Measurements from ENCODE around the gene MRPS27.
A peak's percentile ranks its signal among the peaks of the same experiment; 100 is the strongest.

The MRPS27 gene

DNA sequence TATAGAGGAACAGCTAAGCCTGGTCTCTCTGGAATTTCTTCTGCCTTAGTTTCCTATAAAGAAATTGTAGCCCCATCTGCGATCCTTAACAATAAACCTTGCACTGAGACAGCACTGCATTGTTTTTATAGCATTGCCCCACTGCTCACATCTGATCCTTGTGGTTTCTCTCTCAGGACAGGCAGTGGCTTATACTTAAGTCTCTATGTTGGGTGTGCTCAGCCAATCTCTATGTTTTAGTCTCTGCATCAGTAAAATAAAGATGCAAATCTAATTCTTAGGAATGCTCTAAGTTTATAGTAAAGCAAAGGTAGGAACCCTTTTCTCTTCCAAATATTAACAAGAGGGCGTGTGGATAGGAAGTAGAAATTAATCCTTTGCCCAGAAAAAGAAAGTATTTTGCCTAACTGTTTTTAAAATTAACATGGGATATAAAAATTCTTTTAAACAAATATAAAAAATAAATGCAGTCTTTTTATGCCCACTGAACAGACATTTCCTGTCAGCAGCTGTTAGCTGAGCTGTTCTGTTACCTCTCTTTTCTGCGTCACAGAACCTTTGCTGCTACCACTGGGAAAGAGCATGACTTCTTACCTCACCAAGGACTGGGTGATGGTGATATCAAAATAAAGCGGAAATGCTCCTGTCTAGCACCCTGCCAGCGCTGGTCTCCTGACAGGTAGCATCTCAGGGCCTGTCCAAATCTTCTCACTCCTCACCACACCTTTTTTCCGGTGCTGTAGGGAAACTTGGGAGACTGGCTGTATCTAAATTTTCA, 29.5 kb downstream of the MRPS27 start:
- no peak for DNase-seq
- CTCF ChIA-PET, result no interaction called here
- Mint-ChIP-seq H3K36me3 (peaks cover 19% of the 10 kb centered on the region), H3K27me3 (no peaks in the 10 kb centered on the region), H3K27ac (no peak overlapping the region), H3K4me1 (no peaks in the 10 kb centered on the region), H3K9me3 (no peaks in the 10 kb centered on the region), H3K4me3 (no peak overlapping the region)

DNA sequence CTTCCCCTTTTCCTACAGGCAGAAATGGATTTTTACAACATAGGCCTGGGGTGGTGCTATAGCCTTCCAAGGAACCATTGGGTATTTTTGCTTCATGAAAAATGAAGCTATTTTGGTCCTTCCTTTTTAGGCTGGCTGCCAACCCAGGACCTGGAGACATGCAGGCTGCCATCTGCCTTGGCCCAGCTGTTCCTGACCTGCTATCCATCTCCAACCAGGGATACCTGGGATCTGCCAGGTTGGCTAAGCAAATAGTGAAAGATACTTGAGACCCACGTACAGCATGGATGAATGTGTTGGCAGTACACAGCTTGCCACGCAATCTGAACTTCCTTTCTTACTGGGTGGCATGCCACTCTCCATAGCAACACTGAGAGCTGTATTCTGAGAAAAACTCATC, 31.1 kb downstream of the MRPS27 start:
- Mint-ChIP-seq H3K4me3 (no peak overlapping the region), H3K27me3 (no peaks in the 10 kb centered on the region), H3K27ac (no peak overlapping the region), H3K9me3 (no peaks in the 10 kb centered on the region), H3K4me1 (no peaks in the 10 kb centered on the region), H3K36me3 (peaks cover 13% of the 10 kb centered on the region)
- DNase-seq, result no peak
- CTCF ChIA-PET, result no interaction called here

GRCh38 chr5:72286798-72287197, 33.2 kb downstream of the MRPS27 start:
- Mint-ChIP-seq H3K27me3 (no peaks in the 10 kb centered on the region), H3K4me3 (no peak overlapping the region), H3K27ac (no peak overlapping the region), H3K9me3 (no peaks in the 10 kb centered on the region), H3K4me1 (no peaks in the 10 kb centered on the region), H3K36me3 (peaks cover 14% of the 10 kb centered on the region)
- CTCF ChIA-PET, result no interaction called here
- no peak for DNase-seq

GRCh38 chr5:72285424-72285821, 34.6 kb downstream of the MRPS27 start:
- Mint-ChIP-seq H3K36me3 (peaks cover 14% of the 10 kb centered on the region), H3K27ac (no peak overlapping the region), H3K4me3 (no peak overlapping the region), H3K9me3 (no peaks in the 10 kb centered on the region), H3K4me1 (no peaks in the 10 kb centered on the region), H3K27me3 (no peaks in the 10 kb centered on the region)
- DNase-seq, result no peak
- CTCF ChIA-PET, result interaction anchor here (0.8 kb wide), 1 partner anchor 23 kb away, joined by 3 read pairs; no protein-coding TSS in a partner anchor

DNA sequence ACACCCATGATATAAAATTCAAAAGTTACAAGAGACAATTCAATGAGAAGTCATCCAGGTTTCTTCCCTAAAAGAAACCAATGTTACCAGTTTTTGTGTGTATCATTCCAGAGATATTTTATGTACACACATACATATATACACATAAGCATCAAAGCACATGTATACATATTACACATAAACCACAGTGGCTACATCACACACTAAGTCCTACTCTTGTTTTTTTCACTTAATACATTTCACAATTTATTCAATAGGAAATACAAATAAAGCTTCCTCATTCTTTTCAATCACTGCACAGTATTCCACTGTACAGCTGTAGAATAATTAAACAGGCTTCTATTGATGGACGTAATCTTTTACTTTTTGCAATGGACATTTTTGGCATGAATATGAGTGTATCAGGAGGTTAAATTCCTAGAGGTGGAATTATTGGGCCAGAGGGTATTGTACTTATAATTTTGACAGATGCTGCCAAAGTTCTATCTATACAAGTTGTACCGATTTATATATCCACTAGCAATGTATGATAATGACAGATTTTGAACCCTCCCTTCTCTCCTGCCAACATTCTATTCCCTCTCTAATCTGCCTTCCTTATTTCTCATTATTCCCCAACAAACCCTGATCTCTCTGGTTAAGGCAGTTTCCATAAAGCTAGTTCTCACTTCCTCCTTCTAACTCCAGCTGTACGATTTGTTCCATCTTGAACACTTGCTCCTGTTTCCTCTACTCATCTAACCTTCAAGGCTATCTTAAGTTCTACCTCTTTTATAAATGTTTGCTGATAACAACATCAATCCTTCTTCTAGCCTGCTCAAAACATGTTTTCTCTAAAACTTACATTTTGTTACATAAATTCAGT, 35.2 kb downstream of the MRPS27 start:
- Mint-ChIP-seq H3K4me1 (no peaks in the 10 kb centered on the region), H3K36me3 (peaks cover 14% of the 10 kb centered on the region), H3K27me3 (no peaks in the 10 kb centered on the region), H3K9me3 (no peaks in the 10 kb centered on the region), H3K27ac (no peak overlapping the region), H3K4me3 (no peak overlapping the region)
- CTCF ChIA-PET, result interaction anchor here (0.8 kb wide), 1 partner anchor 24 kb away, joined by 3 read pairs; no protein-coding TSS in a partner anchor
- no peak for DNase-seq

DNA sequence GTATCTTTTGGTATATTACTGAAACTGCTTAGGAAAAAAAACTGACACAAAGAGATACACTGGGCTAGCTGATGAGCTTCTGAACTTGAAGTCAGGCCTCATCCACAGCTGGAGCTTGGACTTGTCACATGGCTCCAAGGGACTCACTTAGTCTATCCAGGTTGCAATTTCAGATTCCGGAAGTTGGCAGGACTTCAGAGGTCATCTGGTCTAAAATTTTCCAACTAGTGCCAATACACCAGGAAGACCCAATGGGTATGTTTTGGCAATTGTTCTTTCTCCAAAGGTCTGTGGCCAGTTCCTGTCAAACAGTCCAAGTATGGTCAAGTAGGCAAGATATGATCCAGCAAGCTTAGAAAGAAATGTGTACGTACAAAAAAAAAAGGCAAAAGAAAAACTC, 36.7 kb downstream of the MRPS27 start:
- no peak overlapping the region for H3K27ac Mint-ChIP-seq
- CTCF ChIA-PET, result no interaction called here

DNA sequence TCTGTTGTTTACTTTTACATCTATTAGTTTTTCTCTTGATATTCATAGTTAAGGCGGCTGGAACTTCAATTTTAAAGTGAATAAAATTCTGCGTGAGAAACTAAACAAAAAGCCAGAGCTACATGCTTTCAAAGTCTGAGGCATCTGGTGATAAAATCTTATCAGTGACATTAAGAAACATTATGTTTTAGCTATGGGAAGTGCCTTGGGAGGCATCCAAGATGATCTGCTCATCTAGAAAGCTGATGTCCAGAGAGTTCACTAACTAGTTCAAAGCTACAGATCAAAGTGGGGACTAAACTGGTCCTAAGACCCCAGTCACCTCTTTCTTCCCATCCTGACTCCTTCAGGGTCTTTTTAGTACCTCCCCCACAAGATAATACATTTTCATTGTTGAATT, 37.2 kb downstream of the MRPS27 start:
- Mint-ChIP-seq H3K27ac (no peak overlapping the region), H3K27me3 (no peaks in the 10 kb centered on the region), H3K9me3 (no peaks in the 10 kb centered on the region), H3K36me3 (peaks cover 13% of the 10 kb centered on the region), H3K4me3 (no peak overlapping the region), H3K4me1 (no peaks in the 10 kb centered on the region)
- CTCF ChIA-PET, result no interaction called here
- no peak for DNase-seq

More for the DNA sequence above, 36.7 kb downstream of the MRPS27 start:
- Mint-ChIP-seq H3K4me1 (no peaks in the 10 kb centered on the region), H3K27me3 (no peaks in the 10 kb centered on the region), H3K36me3 (peaks cover 14% of the 10 kb centered on the region), H3K9me3 (no peaks in the 10 kb centered on the region), H3K4me3 (no peak overlapping the region)
- no peak for DNase-seq

DNA sequence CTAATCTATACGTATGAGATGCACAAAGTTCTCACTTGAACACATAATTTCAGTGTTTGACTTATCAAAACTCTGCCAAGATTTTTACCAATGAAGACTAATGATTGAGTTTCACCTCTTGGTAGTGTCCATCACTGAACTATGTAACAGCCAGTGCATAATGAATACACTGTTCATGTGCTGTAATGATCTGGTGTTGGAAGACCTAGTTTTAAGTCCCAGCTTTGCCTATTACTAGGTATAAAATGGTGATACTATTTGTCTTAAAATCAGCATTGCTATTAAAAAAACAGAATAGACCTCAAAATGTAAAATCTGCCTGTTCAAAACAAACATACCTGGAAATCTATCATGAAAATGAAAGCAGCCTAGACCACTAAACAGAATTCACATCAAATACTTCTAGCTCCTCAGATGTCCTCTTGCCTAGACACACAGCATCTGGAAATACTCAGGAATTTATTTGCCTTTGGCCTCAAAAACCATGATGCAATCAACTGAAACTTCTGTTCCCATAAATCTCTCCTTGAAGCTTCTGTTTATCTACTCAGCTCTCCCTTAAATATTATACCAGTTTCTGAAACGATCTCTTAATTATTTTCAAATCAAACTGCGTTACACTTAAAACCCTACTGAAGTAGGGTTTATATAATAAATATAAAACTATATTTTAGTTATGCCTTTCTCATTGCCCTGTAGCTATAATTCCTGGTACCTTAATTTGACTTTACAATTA, 38.1 kb downstream of the MRPS27 start:
- no peak overlapping the region for H3K27ac Mint-ChIP-seq
- no peaks in the 10 kb centered on the region for H3K9me3 Mint-ChIP-seq
- CTCF ChIA-PET, result interaction anchor here (0.8 kb wide), 1 partner anchor 23 kb away, joined by 3 read pairs; no protein-coding TSS in a partner anchor
- H3K27me3 Mint-ChIP-seq, result no peaks in the 10 kb centered on the region
- no peak for DNase-seq
- H3K4me3 Mint-ChIP-seq, result no peak overlapping the region
- peaks cover 13% of the 10 kb centered on the region for H3K36me3 Mint-ChIP-seq
- no peaks in the 10 kb centered on the region for H3K4me1 Mint-ChIP-seq

DNA sequence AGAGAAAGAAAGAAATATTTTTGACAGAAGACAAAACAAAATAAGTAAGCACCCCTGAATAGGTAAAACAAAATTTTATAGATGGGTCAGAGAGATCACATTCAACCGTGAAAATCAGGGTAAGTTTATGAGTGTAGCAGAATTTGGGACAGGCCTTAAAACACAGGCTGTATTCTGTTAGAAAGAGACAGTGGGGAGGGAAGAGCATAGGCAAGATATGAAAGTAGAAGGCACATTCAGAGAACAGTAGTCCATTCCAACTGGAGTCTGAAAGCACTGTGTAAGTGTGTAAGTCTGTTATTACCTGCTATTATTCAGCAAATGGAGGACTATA, 38.6 kb downstream of the MRPS27 start:
- Mint-ChIP-seq H3K36me3 (peaks cover 10% of the 10 kb centered on the region), H3K4me3 (no peak overlapping the region), H3K9me3 (no peaks in the 10 kb centered on the region), H3K4me1 (no peaks in the 10 kb centered on the region), H3K27me3 (no peaks in the 10 kb centered on the region), H3K27ac (no peak overlapping the region)
- DNase-seq, result no peak
- CTCF ChIA-PET, result interaction anchor here (0.8 kb wide), 1 partner anchor 24 kb away, joined by 3 read pairs; no protein-coding TSS in a partner anchor

- H3K4me1 Mint-ChIP-seq, result no peaks in the 10 kb centered on the region
- peaks cover 15% of the 10 kb centered on the region for H3K36me3 Mint-ChIP-seq
- peak; percentile 21 for DNase-seq
- CTCF ChIA-PET, result interaction anchor here (0.9 kb wide), 1 partner anchor 11 kb away, joined by 4 read pairs; no protein-coding TSS in a partner anchor
- no peak overlapping the region for H3K4me3 Mint-ChIP-seq
- no peak overlapping the region for H3K27ac Mint-ChIP-seq
- H3K9me3 Mint-ChIP-seq, result no peaks in the 10 kb centered on the region
- no peaks in the 10 kb centered on the region for H3K27me3 Mint-ChIP-seq
Measured at GRCh38 chr5:72280581-72281069, 39.4 kb downstream of the MRPS27 start.

GRCh38 chr5:72276219-72276752, 43.8 kb downstream of the MRPS27 start:
- H3K9me3 Mint-ChIP-seq, result no peaks in the 10 kb centered on the region
- H3K36me3 Mint-ChIP-seq, result peaks cover 14% of the 10 kb centered on the region
- no peaks in the 10 kb centered on the region for H3K27me3 Mint-ChIP-seq
- H3K27ac Mint-ChIP-seq, result no peak overlapping the region
- no peak overlapping the region for H3K4me3 Mint-ChIP-seq
- no peak for DNase-seq
- CTCF ChIA-PET, result interaction anchor here (0.6 kb wide), 1 partner anchor 34 kb away, joined by 3 read pairs; no protein-coding TSS in a partner anchor
- H3K4me1 Mint-ChIP-seq, result no peaks in the 10 kb centered on the region

- Mint-ChIP-seq H3K4me1 (no peaks in the 10 kb centered on the region), H3K27ac (no peak overlapping the region), H3K9me3 (no peaks in the 10 kb centered on the region), H3K36me3 (peaks cover 11% of the 10 kb centered on the region), H3K27me3 (no peaks in the 10 kb centered on the region), H3K4me3 (no peak overlapping the region)
- CTCF ChIA-PET, result no interaction called here
- DNase-seq, result no peak
Measured at GRCh38 chr5:72273547-72273946, 46.5 kb downstream of the MRPS27 start.

- no peak overlapping the region for H3K4me3 Mint-ChIP-seq
Measured at GRCh38 chr5:72272398-72272797, 47.6 kb downstream of the MRPS27 start.

GRCh38 chr5:72271702-72272101, 48.3 kb downstream of the MRPS27 start:
- peaks cover 8% of the 10 kb centered on the region for H3K36me3 Mint-ChIP-seq
- no peak overlapping the region for H3K27ac Mint-ChIP-seq
- CTCF ChIA-PET, result no interaction called here
- no peaks in the 10 kb centered on the region for H3K9me3 Mint-ChIP-seq
- DNase-seq, result no peak
- no peaks in the 10 kb centered on the region for H3K4me1 Mint-ChIP-seq
- H3K4me3 Mint-ChIP-seq, result no peak overlapping the region
- H3K27me3 Mint-ChIP-seq, result no peaks in the 10 kb centered on the region

More at GRCh38 chr5:72272398-72272797, 47.6 kb downstream of the MRPS27 start:
- Mint-ChIP-seq H3K9me3 (no peaks in the 10 kb centered on the region), H3K4me1 (no peaks in the 10 kb centered on the region), H3K27ac (no peak overlapping the region), H3K27me3 (no peaks in the 10 kb centered on the region), H3K36me3 (peaks cover 11% of the 10 kb centered on the region)
- CTCF ChIA-PET, result no interaction called here
- DNase-seq, result no peak

Measured in activated naive CD4-positive, alpha-beta T cell treated with anti-CD3 and anti-CD28 coated beads, Interleukin-2, amount 10 ng/mL, durations not matched to agents 7 days and 5 days (primary cell).